HG03103 (cell line): ENCODE results near the gene RHOA.
"Not testable (repeated sequence)": the region's sequence is repeated elsewhere in the genome, so short reads cannot be mapped to it uniquely, and the experiment has no call there.

ENCODE experiments used
- ATAC-seq: cut with Tn5 transposase; IDR thresholded peaks from one replicate; pipeline ENCODE4 v1.9.1; 2021; ENCODE audit warnings: low read depth; ENCODE audit not compliant: unreplicated experiment

RHOA gene

DNA sequence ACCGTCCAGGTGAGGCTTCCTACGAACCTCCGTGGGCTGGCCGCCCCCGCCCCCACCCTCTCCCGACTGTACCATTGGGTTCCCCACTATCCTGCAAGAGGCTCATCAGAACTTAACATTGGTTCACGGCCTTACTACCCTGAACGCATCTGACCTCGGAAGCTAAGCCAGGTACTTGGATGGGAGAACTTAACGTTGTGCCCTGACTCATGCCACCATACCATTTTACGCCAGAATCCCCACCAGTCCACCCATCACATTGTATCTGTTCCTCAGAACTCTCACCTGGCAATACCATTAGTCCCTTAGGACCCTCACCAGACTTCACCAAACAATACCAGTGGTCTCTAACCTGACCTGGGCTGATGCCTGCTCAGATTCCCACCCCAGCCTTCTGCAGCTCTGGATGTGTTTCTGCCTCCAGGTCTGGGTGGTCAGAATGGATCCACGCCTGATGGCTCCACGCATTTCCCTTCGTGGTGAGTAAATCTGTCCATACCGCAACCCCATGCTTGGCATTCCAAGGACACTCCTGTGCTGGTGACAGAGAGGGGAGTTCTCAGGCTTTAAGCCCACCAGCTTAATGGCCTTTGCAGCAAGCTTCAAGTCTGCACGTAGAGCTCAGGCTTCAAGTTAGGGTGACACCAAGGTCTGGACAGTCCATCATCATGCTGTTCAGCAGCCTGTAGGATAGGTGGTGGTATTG lies 1.0 kb upstream of the RHOA start:
- ATAC-seq = no peak

DNA sequence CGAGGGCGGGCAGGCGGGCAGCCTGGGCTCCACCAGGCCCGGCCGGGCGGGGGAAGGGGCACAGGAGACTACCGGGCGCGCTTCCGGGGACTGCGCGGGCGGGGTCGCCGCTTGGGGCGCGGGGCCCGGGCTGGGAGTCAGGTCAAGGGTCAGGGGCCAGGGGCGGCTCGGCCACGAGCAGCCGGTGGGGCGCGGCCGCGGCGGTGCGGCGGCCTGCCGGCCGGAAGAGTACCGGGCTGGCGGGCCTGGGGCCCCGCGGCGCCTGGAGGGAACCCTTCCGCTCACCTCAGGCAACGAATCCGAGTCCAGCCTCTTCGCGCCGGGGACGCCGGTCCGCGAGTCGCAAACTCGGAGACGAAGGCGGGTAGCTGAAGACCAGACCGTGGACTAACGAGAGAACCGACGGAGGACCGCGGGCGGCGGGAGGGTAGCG lies 225 bp downstream of the RHOA start:
- ATAC-seq = peak; percentile 25

DNA sequence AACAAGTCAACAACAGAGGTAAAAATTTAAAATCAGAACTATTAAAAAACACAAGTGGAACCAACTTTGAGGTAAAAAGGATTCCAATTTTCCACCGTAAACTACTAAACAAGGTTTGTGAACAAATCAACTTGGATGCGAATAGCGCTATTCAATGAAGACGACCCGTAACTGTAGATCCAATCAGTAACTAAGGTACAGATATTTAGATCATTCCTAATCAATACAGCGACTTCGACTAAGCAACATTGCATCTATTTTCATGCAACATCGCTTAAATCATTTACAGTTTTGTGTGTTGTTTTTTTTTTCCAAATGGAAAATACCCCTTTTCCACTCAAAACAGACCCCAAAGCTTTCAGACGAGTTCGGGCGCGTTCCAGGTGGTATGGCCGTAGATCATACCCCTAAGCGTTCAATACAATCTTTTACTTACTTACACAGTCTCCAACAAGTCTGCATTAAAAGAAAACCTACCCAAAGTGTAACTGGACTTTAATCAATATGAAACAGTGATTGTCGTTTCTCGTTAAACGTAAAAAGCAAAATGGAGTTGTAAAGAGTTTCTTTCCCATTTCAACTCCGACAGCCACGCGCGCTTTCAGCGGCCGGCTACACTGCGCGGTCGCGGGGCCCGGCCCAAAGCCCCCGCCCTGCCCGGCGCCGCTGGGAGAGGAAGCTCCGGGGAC lies 786 bp downstream of the RHOA start:
- no peak for ATAC-seq

DNA sequence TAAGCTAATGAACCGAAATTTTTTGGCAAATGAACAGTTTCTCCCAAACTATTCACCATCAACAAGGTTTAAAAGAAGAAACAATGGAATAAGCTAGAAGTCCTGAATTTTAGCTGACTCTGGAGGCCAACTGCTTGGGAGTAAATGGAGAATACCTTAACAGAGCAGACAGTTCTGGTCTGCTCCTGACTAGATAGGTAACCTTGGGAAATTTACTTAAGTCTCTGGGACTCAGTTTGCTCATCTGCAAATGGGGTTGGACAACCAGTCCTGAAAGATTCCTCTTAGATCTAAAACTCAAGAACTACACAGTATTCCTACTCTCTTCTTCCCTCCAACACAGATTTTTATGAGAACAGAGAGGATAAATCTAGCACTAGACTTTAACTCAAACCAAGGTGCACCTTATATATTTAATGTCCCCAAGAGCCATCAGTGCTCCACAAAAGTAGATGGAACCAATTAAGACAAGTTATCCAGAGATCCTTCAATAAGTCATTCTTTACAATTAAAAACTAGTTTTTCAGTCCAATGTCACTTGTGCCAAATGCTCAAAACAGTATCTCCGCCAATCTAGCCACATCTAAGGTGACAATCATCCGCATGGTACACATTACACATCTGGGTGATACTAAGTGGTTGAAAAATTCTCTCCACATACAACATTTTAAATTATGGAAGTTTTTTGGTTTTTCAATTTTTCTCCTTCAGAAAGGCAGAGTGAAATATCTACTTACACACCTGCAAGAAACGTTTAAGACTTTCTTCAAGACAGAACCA lies 1.5 kb downstream of the RHOA start:
- ATAC-seq = no peak

DNA sequence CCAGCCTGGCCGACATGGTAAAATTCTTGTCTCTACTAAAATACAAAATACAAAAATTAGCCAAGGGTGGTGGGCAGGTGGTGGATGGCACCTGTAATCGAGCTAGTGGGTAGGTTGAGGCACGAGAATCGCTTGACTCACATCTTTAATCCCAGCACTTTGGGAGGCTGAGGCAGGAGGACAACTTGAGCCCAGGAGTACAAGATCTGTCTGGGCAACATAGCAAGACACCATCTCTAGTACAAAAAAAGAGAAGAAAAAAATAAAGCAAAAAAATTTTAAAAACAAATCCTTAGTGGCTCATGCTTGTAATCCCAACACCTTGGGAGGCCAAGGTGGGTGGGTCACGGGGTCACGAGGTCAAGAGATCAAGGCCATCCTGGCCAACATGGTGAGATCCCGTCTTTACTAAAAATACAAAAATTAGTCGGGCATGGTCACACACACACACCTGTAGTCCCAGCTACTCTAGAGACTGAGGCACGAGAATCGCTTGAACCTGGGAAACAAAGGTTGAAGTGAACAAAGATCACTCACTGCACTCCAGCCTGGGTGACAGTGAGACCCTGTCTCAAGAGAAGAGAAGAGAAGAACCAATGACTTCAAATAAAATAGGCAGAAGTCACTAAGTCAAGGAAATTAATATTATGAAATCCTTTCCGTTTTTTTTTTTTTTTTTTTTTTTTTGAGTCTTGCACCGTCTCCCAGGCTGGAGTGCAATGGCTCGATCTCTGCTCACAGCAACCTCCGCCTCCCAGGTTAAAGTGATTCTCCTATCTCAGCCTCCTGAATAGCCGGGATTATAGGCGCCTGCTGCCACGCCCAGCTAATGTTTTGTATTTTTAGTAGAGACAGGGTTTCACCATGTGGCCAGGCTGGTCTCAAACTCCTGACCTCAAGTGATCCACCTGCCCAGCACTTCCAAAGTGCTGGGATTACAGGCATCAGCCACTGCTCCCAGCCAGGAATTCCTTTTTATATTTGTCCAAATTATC lies 4.9 kb downstream of the RHOA start:
- ATAC-seq = no peak

DNA sequence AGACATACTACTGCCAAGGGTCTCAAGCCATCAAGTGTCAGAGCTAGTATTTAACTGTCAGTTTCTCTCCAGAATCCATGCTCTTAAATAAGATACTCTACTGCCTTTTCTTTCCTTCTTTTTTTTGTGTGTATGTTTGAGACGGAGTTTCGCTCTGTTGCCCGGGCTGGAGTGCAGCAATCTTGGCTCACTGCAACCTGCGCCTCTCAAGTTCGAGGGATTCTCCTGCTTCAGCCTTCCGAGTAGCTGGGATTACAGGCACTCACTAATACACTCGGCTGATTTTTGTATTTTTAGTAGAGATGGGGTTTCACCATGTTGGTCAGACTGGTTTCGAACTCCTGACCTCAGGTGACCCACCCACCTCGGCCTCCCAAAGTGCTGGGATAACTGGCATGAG lies 6.2 kb downstream of the RHOA start:
- not testable (repeated sequence) for ATAC-seq

DNA sequence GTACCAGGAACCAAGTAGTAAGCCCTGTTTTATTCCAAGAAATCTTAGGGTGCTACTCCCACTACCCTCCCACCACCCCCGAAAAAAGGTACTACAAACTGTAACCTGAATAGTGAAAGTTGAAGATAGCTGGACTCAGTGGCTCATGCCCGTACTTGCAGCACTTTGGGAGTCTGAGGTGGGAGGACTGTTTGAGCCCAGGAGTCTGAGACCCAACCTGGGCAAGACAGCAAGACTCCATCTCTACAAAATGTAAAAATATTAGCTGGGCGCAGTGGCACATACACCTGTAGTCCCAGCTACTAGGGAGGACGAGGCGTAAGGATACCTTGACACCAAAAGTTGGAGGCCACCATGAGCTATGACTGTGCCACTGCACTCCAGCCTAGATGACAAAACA lies 7.9 kb downstream of the RHOA start:
- ATAC-seq = no peak

DNA sequence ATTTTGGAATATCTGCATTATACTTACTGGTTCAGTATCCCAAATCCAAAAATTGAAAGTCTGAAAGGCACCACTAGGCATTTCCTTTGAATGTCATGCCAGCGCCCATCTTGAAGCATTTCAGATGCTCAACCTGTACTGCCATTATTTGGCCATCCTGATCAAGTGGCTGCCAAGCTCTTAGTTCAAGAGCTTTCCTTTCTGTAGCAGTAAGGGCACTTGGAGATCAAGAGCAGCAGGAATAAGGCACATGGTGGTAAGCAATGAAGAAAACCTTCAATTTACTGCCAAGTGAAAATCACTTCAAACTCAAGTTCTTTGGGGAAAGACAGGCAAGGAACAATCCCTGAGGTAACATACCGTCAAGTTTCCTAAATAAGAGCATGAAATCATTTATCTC lies 10.0 kb downstream of the RHOA start:
- ATAC-seq = no peak

DNA sequence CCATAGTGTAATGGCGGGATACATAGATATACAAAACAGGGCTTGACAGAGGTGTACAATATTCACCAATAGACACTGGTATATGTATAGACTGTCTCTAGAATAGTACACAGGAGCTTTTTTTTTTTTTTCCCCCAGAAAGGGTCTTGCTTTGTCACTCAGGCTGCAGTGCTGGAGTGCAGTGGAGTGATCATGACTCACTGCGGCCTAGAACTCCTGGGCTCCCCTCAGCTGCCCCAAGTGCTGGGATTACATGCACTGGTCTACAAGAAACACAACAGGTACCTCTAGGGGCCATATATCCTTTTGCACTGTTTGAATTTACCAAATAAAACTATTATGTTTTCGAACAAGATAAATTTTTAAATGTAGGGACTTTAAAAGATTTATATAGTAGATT lies 12.3 kb downstream of the RHOA start:
- ATAC-seq = no peak

DNA sequence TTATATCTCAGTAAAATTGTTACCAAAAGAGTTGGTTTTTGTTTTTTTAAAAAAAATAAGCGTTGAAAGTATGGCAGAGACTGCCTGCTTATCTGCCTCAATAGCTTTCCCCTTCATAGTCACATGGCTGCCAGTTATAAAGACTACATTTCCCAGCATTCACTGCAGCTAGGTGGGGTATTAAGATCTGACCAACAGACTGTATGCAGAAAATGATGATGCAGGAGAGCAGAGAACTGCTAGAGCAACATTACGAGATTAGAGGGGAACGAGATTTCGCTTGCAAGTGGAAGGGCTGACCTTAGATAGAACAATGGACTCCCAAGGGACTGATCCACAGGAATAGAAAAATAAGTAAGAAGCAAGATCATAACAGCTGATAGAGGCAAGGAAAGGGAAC lies 14.3 kb downstream of the RHOA start:
- ATAC-seq = no peak

DNA sequence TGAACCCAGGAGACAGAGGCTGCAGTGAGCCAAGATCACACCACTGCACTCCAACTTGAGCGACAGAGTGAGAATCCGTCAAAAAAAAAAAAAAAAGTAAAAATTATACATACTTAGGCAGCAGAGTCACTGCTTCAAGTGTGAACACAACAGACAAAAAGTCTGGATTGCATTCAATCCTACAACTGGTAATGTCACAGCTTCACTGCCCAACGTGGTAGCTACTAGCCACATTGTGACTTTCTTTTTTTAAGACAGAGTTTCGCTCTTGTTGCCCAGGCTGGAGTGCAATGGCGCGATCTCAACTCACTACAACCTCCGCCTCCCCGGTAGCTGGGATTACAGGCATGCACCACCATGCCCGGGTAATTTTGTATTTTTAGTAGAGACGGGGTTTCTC lies 20.5 kb downstream of the RHOA start:
- ATAC-seq = not testable (repeated sequence)

DNA sequence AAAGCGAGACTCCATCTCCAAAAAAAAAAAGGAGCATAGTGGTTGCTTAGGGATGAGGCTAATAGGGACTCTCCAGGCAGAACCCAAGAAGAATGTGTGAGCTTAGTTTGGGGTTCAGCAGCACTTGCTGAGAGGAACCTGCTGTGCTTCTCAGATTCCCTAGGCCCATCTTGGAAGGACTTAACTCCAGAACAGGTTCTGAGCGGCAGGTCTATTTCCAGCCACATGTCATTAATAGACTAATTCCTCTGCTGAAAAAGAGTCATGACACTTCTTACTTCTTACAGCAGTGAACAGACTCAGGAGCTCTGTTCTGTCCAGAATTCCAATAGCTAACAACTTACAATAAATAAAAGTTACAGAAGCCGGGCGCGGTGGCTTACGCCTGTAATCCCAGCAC lies 22.5 kb downstream of the RHOA start:
- no peak for ATAC-seq

DNA sequence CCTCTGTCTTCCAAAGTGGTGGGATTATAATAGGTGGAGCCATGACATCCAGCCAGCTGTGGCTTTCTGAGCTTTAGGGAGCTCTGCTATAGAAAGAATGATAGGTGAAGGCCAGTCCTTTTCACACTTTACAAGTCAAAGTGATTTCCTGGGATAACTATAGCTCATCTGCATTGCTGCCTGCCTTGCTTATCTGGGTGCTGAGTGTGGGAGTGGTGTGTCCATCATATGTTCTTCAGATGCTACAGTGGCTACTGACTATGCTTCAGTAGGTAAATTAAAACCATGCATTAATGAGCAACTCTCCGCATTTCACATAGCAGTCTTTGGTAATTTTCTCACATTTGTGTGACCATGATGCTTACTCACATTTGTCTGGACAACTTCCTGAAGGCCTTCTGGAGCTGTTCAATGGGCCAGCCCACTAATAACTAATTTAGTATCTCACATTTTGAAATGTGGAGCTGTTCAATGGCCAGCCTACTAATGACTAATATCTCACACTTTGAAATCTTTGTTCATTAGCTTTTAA lies 23.4 kb downstream of the RHOA start:
- no peak for ATAC-seq

DNA sequence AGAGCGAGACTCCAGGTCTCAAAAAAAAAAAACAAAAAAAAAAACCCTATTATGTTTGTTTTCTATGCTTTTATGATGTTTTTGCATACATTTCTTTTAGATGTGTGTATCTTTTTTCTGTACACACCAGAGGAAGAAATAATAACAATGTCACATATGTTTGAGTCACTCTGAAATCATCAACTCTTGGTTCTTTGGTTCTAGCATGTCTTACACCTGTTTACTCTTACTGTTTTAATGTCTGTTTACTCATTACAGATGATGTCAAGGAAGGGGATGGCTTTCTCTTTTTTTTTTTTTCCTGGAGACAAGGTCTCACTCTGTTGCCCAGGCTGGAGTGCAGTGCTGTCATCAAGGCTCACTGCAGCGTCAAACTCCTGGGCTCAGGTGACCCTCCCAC lies 24.1 kb downstream of the RHOA start:
- ATAC-seq = no peak

DNA sequence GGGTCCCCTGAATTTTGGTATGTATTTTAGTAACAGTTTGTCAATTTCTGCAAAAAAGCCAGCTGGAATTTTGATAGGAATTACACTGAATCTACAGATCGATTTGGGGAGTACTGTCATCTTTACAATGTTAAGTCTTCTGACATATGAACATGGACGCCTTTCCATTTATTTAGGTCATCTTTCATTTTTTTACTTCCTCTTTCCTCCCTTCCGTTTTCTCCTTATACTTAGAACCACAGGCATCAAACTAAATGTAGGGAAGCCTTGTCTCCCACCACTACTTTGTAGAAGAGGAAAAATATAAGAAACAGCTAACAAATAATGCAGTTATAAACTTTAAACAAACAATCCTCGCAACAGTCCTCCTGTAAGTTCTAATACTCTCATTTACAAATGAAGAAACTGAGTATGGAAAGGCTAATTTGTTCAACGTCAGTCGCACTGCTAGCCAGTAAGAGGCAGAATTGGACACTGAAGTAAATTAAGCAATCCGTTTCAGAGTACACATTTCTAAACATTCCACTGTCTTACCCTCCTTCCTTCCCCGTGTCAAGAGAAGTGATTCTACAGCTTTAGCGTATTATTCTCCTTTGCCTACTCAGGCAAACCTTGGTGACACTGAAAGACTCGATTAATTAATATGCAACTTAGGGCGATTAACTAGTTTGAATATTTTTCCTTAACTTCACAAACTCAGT lies 25.6 kb downstream of the RHOA start:
- no peak for ATAC-seq

DNA sequence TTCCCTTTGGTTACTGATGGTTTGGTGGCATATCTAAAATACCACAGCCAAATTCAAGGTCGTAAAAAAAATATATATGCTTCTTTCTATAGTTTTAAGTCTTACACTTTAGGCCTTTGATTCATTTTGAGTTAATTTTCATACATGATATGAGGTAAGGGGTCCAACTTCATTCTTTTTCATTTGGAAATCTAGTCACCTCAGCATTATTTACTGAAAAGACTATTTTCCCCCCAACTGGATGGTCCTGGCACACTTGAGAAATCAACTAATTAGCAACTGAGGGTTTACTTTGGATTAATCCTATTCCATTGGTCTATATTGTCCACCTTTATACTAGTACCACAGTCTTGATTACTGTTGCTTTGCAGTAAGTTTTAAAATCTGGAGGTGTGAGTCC lies 26.2 kb downstream of the RHOA start:
- ATAC-seq = no peak

DNA sequence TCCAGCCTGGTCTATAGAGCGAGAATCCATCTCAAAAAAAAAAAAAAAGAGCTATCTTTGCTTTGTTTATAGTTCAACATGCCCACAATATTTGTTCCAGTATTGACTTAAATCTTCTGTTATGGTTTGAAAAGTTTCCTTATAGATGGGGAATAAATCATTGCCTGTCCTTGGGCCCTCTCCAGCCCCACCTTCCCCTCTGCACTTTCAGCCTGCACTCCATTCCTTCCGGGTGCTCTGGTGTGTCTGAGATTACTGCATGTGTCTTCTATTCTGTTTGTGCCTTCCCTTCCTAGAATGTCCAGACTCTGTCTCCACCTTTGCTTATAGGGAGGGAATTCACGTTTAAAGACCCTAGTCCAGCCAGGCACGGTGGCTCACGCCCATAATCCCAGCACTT lies 28.4 kb downstream of the RHOA start:
- no peak for ATAC-seq

DNA sequence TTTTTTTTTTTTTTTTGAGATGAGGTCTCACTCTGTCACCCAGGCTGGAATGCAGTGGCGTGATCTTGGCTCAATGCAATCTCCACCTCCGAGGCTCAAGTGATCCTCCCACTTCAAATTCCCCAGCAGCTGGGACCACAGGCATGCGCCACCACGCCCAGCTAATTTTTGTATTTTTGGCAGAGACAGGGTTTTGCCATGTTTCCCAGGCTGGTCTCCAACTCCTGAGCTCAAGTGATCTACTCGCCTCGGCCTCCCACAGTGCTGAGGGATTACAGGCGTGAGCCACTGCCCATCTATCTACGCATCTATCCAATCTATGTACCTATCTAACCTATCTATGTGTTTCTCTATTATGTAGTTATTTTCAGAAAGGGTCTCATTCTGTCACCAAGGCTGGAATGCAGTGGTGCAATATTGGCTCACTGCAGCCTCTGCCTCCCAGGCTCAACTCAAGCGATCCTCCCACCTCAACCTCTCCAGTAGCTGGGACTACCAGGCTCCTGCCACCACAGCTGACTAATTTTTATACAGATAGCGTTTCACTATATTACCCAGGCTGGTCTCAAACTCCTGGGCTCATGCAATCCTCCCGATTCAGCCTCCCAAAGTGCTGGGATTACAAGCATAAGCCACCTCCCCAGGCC lies 33.4 kb downstream of the RHOA start:
- ATAC-seq = no peak

DNA sequence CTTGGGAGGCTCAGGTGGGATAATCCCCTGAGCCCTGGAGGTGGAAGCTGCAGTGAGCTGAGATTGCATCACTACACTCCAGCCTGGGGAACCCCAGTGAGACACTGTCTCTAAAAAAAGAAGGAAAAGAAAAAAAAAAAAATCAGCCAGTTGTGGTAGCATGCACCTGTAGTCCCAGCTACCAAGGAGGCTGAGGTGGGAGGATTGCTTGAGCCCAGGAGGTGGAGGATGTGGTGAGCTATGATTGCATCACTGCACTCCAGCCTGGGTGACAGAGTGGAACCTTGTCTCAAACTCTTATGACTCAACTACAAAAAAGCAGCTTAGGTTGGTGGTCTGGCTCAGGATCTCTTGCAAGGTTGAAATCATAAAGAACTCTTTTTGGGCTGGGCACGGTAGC lies 34.3 kb downstream of the RHOA start:
- ATAC-seq = no peak
